GM18868 (cell line): ENCODE data around the gene NOL4L.
A peak's percentile ranks its signal among the peaks of the same experiment; 100 is the strongest.

Experiments
- ATAC-seq: cut with Tn5 transposase; IDR thresholded peaks from one replicate; pipeline ENCODE4 v1.9.1; 2021; ENCODE audit warnings: mild to moderate bottlenecking, moderate library complexity; ENCODE audit not compliant: unreplicated experiment

Gene NOL4L

GRCh38 chr20:32543570-32544259 lies 41.4 kb downstream of the NOL4L start:
- ATAC-seq = no peak

GRCh38 chr20:32542259-32542615 lies 42.9 kb downstream of the NOL4L start:
- no peak for ATAC-seq

GRCh38 chr20:32541323-32542258 lies 43.5 kb downstream of the NOL4L start:
- ATAC-seq = no peak

- no peak for ATAC-seq
These were observed 45.1 kb downstream of the NOL4L start for GRCh38 chr20:32539817-32540675.

GRCh38 chr20:32539026-32539816 lies 45.9 kb downstream of the NOL4L start:
- no peak for ATAC-seq

- ATAC-seq = no peak
These were observed 46.6 kb downstream of the NOL4L start for GRCh38 chr20:32538526-32538939.

- no peak for ATAC-seq
These were observed 47.2 kb downstream of the NOL4L start for GRCh38 chr20:32537657-32538525.

GRCh38 chr20:32536851-32537656 lies 48.1 kb downstream of the NOL4L start:
- peak; percentile 26 for ATAC-seq

GRCh38 chr20:32535953-32536823 lies 48.9 kb downstream of the NOL4L start:
- ATAC-seq = peak; percentile 60

- no peak for ATAC-seq
These were observed 49.7 kb downstream of the NOL4L start for GRCh38 chr20:32535316-32535952.

- no peak for ATAC-seq
These were observed 50.4 kb downstream of the NOL4L start for GRCh38 chr20:32534661-32535240.

GRCh38 chr20:32533732-32534131 lies 51.4 kb downstream of the NOL4L start:
- ATAC-seq = no peak

GRCh38 chr20:32532246-32532645 lies 52.9 kb downstream of the NOL4L start:
- ATAC-seq = no peak

GRCh38 chr20:32528905-32529670 lies 56.0 kb downstream of the NOL4L start:
- no peak for ATAC-seq

- no peak for ATAC-seq
These were observed 56.8 kb downstream of the NOL4L start for GRCh38 chr20:32528171-32528891.
